Measurements from ENCODE around the gene LHX3. TPM values are rescaled to one million over a fixed set of nuclear protein-coding genes. Genes with fewer than 3 reads are reported as not detected.

LHX3 gene
- total and polyA plus RNA-seq, 2 of the 8 experiments (the other 6 are each of a cell fraction or from before 2014, with no cell fraction given) = 0.02 TPM; not detected in 1

GRCh38 chr9:136206602-136207275 lies 1.8 kb upstream of the LHX3 start (continued):
- TF ChIP-seq JUN (IDR thresholded peaks at IDR 0.05; ENCODE audit: low read depth, low read length) = no peak

All from H1 (cell line).